GM21360 (cell line): ENCODE data around the gene INKA1.
"Not testable (repeated sequence)": the region's sequence is repeated elsewhere in the genome, so short reads cannot be mapped to it uniquely, and the experiment has no call there.

Source experiments
- ATAC-seq: cut with Tn5 transposase; IDR thresholded peaks from one replicate; pipeline ENCODE4 v1.9.1; 2021; ENCODE audit warnings: mild to moderate bottlenecking, moderate library complexity; ENCODE audit not compliant: unreplicated experiment

Gene INKA1

GRCh38 chr3:49807431-49808114, 4.5 kb downstream of the INKA1 start:
- no peak for ATAC-seq

GRCh38 chr3:49812916-49813496, 9.9 kb downstream of the INKA1 start:
- no peak for ATAC-seq

- no peak for ATAC-seq
These were observed 10.6 kb downstream of the INKA1 start, which contains the start of gene UBA7 for GRCh38 chr3:49813497-49814174. Gene UBA7, minus strand, starts transcription at chr3:49813953. Its CDS starts 166 bp downstream, at chr3:49813787.

- not testable (repeated sequence) for ATAC-seq
These were observed 20.1 kb downstream of the INKA1 start for GRCh38 chr3:49823131-49823530.

- no peak for ATAC-seq
These were observed 23.0 kb downstream of the INKA1 start for GRCh38 chr3:49826016-49826415.

- no peak for ATAC-seq
These were observed 28.3 kb downstream of the INKA1 start for GRCh38 chr3:49831341-49831740.

- no peak for ATAC-seq
These were observed 36.2 kb downstream of the INKA1 start for GRCh38 chr3:49839193-49839809.

GRCh38 chr3:49840388-49840787, 37.3 kb downstream of the INKA1 start:
- ATAC-seq, result no peak

GRCh38 chr3:49841126-49841696, 38.1 kb downstream of the INKA1 start:
- ATAC-seq, result no peak

- no peak for ATAC-seq
These were observed 38.7 kb downstream of the INKA1 start for GRCh38 chr3:49841806-49842205.

GRCh38 chr3:49842843-49843517, 39.9 kb downstream of the INKA1 start:
- no peak for ATAC-seq

GRCh38 chr3:49844464-49845183, 41.6 kb downstream of the INKA1 start:
- no peak for ATAC-seq

GRCh38 chr3:49845694-49846093, 42.6 kb downstream of the INKA1 start:
- no peak for ATAC-seq
